ENCODE results near the gene C7orf57. TPM values are rescaled to one million over a fixed set of nuclear protein-coding genes. Genes with fewer than 3 reads are reported as not detected.
"Not testable (repeated sequence)": the region's sequence is repeated elsewhere in the genome, so short reads cannot be mapped to it uniquely, and the experiment has no call there.

The C7orf57 gene
- total RNA-seq, 4 donors from 2014 or later = 0.39 TPM; not detected in 3

DNA sequence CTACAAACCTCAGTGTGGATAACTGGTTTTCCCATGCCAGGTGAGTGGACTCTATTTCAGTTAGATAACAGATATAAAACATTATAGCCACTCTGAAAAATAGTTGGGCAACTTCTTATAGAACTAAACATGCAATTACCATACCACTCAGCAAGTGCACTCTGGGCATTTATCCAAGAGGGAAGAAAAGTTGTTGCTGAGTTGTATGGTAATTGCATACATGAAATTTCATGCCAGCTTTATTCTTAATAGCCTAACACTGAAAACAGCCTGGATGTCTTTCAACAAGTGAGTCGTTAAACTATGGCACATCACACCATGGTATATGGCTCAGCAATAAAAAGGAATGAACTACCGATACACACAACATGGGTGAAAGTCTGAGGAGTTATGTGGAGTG, 43.1 kb downstream of the C7orf57 start:
- H3K4me3 ChIP-seq (ENCODE audit: low read depth, poor library complexity, severe bottlenecking) = no peak overlapping the region
- DNase-seq (ENCODE audit: low spot score in 2 of 2) = no peak
- intact Hi-C loops (cut with DNase I; ENCODE audit: low total_unique reads) = no loop called here
- WGBS, 2 donors = 41 to 59% methylated on average over 2 of the region's 2 CpGs
- TF ChIP-seq CTCF (IDR thresholded peaks at IDR 0.05) (no peak), POLR2A (IDR thresholded peaks at IDR 0.05) (no peak)

GRCh38 chr7:48082378-48082777, 47.0 kb downstream of the C7orf57 start:
- H3K4me3 ChIP-seq (ENCODE audit: low read depth, poor library complexity, severe bottlenecking); intact Hi-C loops (cut with DNase I; ENCODE audit: low total_unique reads); DNase-seq (ENCODE audit: low spot score in 2 of 2): not testable (repeated sequence)

DNA sequence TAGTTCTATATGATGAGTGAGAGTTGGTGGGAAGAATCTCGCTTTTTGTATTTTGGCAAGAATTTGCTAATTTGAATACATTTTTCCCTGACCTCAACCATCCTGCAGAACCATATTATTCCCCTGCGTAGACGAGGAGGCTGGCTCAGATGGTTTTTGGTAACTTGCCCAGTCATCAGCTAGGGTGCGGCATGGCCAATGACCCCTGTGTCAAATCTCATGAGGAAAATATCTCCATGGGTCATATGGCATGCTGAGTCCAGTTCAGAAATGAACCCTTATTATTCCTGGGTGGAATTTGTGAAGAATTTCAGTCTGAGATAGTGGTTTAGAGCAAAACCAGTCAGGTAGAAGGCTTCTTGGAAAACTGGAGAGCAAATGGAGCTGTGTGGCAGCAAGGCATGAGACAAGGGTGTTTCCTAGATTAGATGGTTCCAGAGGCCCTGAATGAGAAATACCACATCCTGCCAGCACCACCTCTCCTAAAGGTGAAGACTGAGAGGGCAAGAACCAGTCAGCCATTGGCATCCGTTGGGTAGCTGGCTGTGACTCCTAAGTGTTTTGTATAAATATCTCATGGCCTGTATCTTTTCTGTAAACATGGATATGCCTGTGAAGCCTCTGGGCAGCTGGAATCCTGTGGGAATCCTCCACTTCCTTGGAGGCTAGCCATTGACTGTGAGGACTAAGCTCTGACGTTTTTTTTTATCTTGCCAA, 47.9 kb downstream of the C7orf57 start:
- H3K4me3 ChIP-seq (ENCODE audit: low read depth, poor library complexity, severe bottlenecking) = no peak overlapping the region
- intact Hi-C loops (cut with DNase I; ENCODE audit: low total_unique reads) = no loop called here
- TF ChIP-seq CTCF (IDR thresholded peaks at IDR 0.05) = no peak
- TF ChIP-seq POLR2A (IDR thresholded peaks at IDR 0.05) = no peak
- 67 to 70% methylated on average over 6 of the region's 6 CpGs for WGBS, 2 donors
- no peak for DNase-seq (ENCODE audit: low spot score in 2 of 2)

DNA sequence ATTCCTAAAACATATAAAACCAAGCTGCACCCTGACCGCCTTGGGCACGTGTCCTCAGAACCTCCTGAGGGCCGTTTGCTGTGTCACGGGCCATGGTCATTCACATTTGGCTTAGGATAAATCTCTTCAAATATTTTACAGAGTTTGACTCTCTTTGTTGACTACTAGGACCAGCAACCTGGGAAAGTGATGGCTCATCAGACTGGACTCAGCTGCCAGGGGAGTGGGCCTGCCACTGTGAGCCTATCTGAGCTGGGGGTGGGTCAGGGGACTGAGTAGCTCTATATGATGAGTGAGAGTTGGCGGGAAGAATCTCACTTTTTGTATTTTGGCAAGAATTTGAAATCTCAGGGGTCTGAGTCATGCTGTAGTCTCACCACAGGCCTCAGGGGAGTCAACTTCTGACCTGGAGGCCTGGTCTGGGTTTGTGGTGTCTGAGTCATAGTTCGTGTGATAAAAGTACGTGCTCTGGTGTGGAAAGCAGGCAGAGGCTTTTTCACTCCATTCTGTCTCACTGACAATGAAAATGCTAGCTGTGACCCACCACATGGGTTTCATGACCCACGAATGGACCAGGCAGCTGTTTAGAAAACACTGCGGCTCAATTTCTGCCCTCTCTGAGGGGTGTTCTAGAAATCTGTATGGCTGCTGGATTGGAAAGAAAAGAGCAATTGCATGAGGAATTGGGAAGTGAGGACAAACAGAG, 49.5 kb downstream of the C7orf57 start:
- WGBS, 2 donors = 48 to 59% methylated on average over 9 of the region's 9 CpGs
- no peak overlapping the region for H3K4me3 ChIP-seq (ENCODE audit: low read depth, poor library complexity, severe bottlenecking)
- intact Hi-C loops (cut with DNase I; ENCODE audit: low total_unique reads) = no loop called here
- peak in 1 of 2 donors; percentile 80 for DNase-seq (ENCODE audit: low spot score in 2 of 2)
- TF ChIP-seq CTCF (IDR thresholded peaks at IDR 0.05) = no peak
- TF ChIP-seq POLR2A (IDR thresholded peaks at IDR 0.05) = no peak

GRCh38 chr7:48085433-48085791, 50.1 kb downstream of the C7orf57 start:
- WGBS, 2 donors = 87 to 93% methylated on average over 1 of the region's 1 CpG
- DNase-seq (ENCODE audit: low spot score in 2 of 2) = no peak
- H3K4me3 ChIP-seq (ENCODE audit: low read depth, poor library complexity, severe bottlenecking) = no peak overlapping the region
- intact Hi-C loops (cut with DNase I; ENCODE audit: low total_unique reads) = no loop called here
- TF ChIP-seq CTCF (IDR thresholded peaks at IDR 0.05) = no peak
- TF ChIP-seq POLR2A (IDR thresholded peaks at IDR 0.05) = no peak

- WGBS, 2 donors = 80 to 82% methylated on average over 1 of the region's 1 CpG
- TF ChIP-seq CTCF (IDR thresholded peaks at IDR 0.05) (no peak), POLR2A (IDR thresholded peaks at IDR 0.05) (no peak)
- DNase-seq (ENCODE audit: low spot score in 2 of 2) = no peak
- intact Hi-C loops (cut with DNase I; ENCODE audit: low total_unique reads) = no loop called here
- H3K4me3 ChIP-seq (ENCODE audit: low read depth, poor library complexity, severe bottlenecking) = no peak overlapping the region
These were observed 50.6 kb downstream of the C7orf57 start for GRCh38 chr7:48085942-48086341.

All from lower leg skin (tissue), 4 donors.